PC-3 (cell line): Measurements from ENCODE around the gene GPC6.

Experiments used
- EZH2 ChIP-seq: fragments of 300-600 bp; sonication (generic); IDR thresholded peaks from one replicate; pipeline ENCODE4 v1.6.1; 2017; ENCODE audit warnings: antibody characterized with exemption, mild to moderate bottlenecking, low read length; ENCODE audit not compliant: unreplicated experiment
- TF ChIP-seq, protein P1 (sequence below): fragments of 300-600 bp; sonication (generic); conservative IDR thresholded peaks from 2 replicates; pipeline ENCODE4 v1.5.1; 2017; ENCODE audit warnings: antibody characterized with exemption, low read depth, mild to moderate bottlenecking, low read length

DNA sequence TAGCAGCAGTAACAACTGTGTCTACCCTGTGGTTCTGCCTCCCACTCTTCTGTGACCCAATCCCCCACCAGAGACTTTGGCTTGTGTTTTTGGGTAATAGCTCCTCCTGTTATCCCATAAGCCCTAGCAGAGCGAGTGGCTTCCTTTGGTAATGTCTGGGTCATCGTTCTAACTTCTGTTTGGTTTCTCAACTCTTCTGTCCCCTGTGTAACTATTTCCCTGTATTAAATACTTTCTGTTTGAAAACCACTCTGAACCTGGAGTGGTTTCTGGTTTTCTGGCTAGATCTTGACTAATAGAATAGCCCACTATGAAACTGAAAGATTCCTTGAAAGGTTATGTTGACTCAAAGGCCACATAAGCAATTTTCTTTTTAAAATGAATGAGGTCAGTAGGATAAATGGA lies 902.9 kb downstream of the GPC6 start:
- TF ChIP-seq, protein P1, sequence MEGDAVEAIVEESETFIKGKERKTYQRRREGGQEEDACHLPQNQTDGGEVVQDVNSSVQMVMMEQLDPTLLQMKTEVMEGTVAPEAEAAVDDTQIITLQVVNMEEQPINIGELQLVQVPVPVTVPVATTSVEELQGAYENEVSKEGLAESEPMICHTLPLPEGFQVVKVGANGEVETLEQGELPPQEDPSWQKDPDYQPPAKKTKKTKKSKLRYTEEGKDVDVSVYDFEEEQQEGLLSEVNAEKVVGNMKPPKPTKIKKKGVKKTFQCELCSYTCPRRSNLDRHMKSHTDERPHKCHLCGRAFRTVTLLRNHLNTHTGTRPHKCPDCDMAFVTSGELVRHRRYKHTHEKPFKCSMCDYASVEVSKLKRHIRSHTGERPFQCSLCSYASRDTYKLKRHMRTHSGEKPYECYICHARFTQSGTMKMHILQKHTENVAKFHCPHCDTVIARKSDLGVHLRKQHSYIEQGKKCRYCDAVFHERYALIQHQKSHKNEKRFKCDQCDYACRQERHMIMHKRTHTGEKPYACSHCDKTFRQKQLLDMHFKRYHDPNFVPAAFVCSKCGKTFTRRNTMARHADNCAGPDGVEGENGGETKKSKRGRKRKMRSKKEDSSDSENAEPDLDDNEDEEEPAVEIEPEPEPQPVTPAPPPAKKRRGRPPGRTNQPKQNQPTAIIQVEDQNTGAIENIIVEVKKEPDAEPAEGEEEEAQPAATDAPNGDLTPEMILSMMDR: no peak
- no peak for TF ChIP-seq EZH2
